Common myeloid progenitor, CD34-positive (primary cell): ENCODE results near the gene RAD17.

Experiments
- CTCF ChIA-PET: fragments of 350-600 bp; sonication (Branson Sonifier 250); formaldehyde crosslinking; loops from one replicate; lab custom pipeline; 2021; ENCODE audit warnings: antibody characterized with exemption; lab: Charles Lee
- POLR2A ChIA-PET: fragments of 350-600 bp; sonication (Branson Sonifier 250); formaldehyde crosslinking; loops from one replicate; lab custom pipeline; 2021; ENCODE audit warnings: antibody characterized with exemption; lab: Charles Lee
- DNase-seq, 3 donors: peaks; one replicate each; pipeline versions ENCODE4 v3.0.0 to v3.0.0-alpha.2; 2013
- H3K27ac ChIP-seq, 2 experiments: 1 replicate in 1 of 2; 2 replicates in 1 of 2; pipeline ENCODE4 v1.7.0; 2013; ENCODE audit warnings: inconsistent platforms in 2 of 2, low read length in 2 of 2, mild to moderate bottlenecking in 2 of 2, low read depth in 1 of 2, moderate library complexity in 1 of 2; ENCODE audit not compliant: severe bottlenecking in 2 of 2, insufficient read depth in 1 of 2, poor library complexity in 1 of 2
- H3K27me3 ChIP-seq, 5 experiments: replicated peaks in 2 of 5; 1 replicate in 3 of 5; 2 replicates in 2 of 5; pipeline versions ENCODE4 v1.6.1 to v1.7.0; 2013; ENCODE audit warnings: low read length in 4 of 5, mild to moderate bottlenecking in 2 of 5, moderate library complexity in 2 of 5, inconsistent platforms in 1 of 5; ENCODE audit not compliant: insufficient read depth in 5 of 5, control insufficient read depth in 4 of 5
- H3K36me3 ChIP-seq, 4 experiments: 1 replicate in 2 of 4; 2 replicates in 2 of 4; pipeline versions ENCODE4 v1.6.1 to v1.7.0; 2013; ENCODE audit warnings: low read length in 3 of 4, control low read depth in 1 of 4, mild to moderate bottlenecking in 1 of 4; ENCODE audit not compliant: control insufficient read depth in 4 of 4, insufficient read depth in 4 of 4
- H3K4me1 ChIP-seq, 4 experiments: 1 replicate in 3 of 4; 2 replicates in 1 of 4; pipeline versions ENCODE4 v1.6.1 to v1.7.1; 2013; ENCODE audit warnings: low read length in 3 of 4, mild to moderate bottlenecking in 3 of 4, control low read depth in 1 of 4, inconsistent platforms in 1 of 4, moderate library complexity in 1 of 4; ENCODE audit not compliant: control insufficient read depth in 4 of 4, insufficient read depth in 4 of 4; ENCODE audit errors: control extremely low read depth in 1 of 4
- H3K4me3 ChIP-seq, 7 experiments: 1 replicate in 4 of 7; 2 replicates in 3 of 7; pipeline versions ENCODE4 v1.5.1 to v1.7.0; 2013; ENCODE audit warnings: mild to moderate bottlenecking in 7 of 7, low read length in 6 of 7, moderate library complexity in 6 of 7, inconsistent platforms in 2 of 7, low read depth in 2 of 7, control low read depth in 1 of 7; ENCODE audit not compliant: insufficient read depth in 4 of 7, control insufficient read depth in 1 of 7; ENCODE audit errors: extremely low read depth in 1 of 7
- H3K9me3 ChIP-seq, 5 experiments: 1 replicate in 4 of 5; 2 replicates in 1 of 5; pipeline versions ENCODE4 v1.6.1 to v1.7.1; 2013; ENCODE audit warnings: low read length in 4 of 5, mild to moderate bottlenecking in 2 of 5, inconsistent platforms in 1 of 5, low read depth in 1 of 5, moderate library complexity in 1 of 5; ENCODE audit not compliant: control insufficient read depth in 4 of 5, insufficient read depth in 2 of 5; ENCODE audit errors: control extremely low read depth in 1 of 5
- WGBS: methylation state at CpG from one replicate; pipeline ENCODE4 v1.1.5; 2013; ENCODE audit not compliant: insufficient coverage; 5-methylcytosine and 5-hydroxymethylcytosine counted together

RAD17 gene

GRCh38 chr5:69462170-69462569, 92.6 kb downstream of the RAD17 start:
- H3K36me3 ChIP-seq, result no peaks in the 10 kb centered on the region
- WGBS, result 92% methylated on average over 1 of the region's 1 CpG
- H3K4me3 ChIP-seq, result no peak overlapping the region
- no peak overlapping the region for H3K27ac ChIP-seq
- POLR2A ChIA-PET, result no interaction called here
- no peaks in the 10 kb centered on the region for H3K4me1 ChIP-seq
- H3K9me3 ChIP-seq, result peaks cover 0 to 3% (median 0%) of the 10 kb centered on the region in 5 experiments
- no peaks in the 10 kb centered on the region for H3K27me3 ChIP-seq
- no peak for DNase-seq
- CTCF ChIA-PET, result interaction anchor here (0.7 kb wide), 1 partner anchor 27 kb away, joined by 3 read pairs; no protein-coding TSS in a partner anchor
